SK-N-SH (cell line): Measurements from ENCODE around the gene LYSMD3. TPM values are rescaled to one million over a fixed set of nuclear protein-coding genes. Genes with fewer than 3 reads are reported as not detected.

Source experiments
- CTCF ChIA-PET: fragments of 300-600, 350-600 bp; formaldehyde crosslinking; extraction: SDS; loops from one replicate; lab custom pipeline; 2021; lab: Yijun Ruan, JAX
- POLR2A ChIA-PET: fragments of 350-600 bp; sonication (Branson Sonifier 250); formaldehyde crosslinking; extraction: SDS; loops from one replicate; lab custom pipeline; 2020; ENCODE audit warnings: antibody characterized with exemption, inconsistent platforms; lab: Yijun Ruan, JAX
- DNase-seq: peaks from one replicate; pipeline ENCODE4 v3.0.0; 2012
- H2AFZ ChIP-seq: fragments of 200-600 bp; sonication (generic); 2 replicates; pipeline ENCODE4 v1.8.1; 2016; ENCODE audit warnings: antibody characterized with exemption, mild to moderate bottlenecking, low read depth
- H3F3A ChIP-seq: fragments of 200-600 bp; sonication (generic); replicated peaks from 2 replicates; pipeline ENCODE3; 2016; ENCODE audit warnings: antibody characterized with exemption, mild to moderate bottlenecking; ENCODE audit not compliant: insufficient read depth
- H3K27ac ChIP-seq, 2 experiments: fragments of 200-500 bp in 1 of 2; fragments of 200-600 bp in 1 of 2; sonication (Bioruptor generic) in 1 of 2; sonication (generic), shearing (Covaris generic) in 1 of 2; 2 replicates each; pipeline versions ENCODE4 v1.5.1 to v1.6.1; 2014 to 2016; ENCODE audit warnings: low read depth in 2 of 2, inconsistent platforms in 1 of 2, low read length in 1 of 2, mild to moderate bottlenecking in 1 of 2, mixed read lengths in 1 of 2
- H3K27me3 ChIP-seq: fragments of 200-600 bp; sonication (generic), shearing (Covaris generic); 2 replicates; pipeline ENCODE4 v1.6.1; 2016; ENCODE audit warnings: mixed run types; ENCODE audit not compliant: insufficient read depth
- H3K36me3 ChIP-seq, 2 experiments: fragments of 200-500 bp in 1 of 2; fragments of 200-600 bp in 1 of 2; sonication (Bioruptor generic) in 1 of 2; sonication (generic) in 1 of 2; replicated peaks in 1 of 2; 2 replicates each; pipeline versions ENCODE3 to v1.5.1; 2014 to 2016; ENCODE audit warnings: low read length in 1 of 2, mild to moderate bottlenecking in 1 of 2; ENCODE audit not compliant: insufficient read depth in 2 of 2, control insufficient read depth in 1 of 2
- H3K4me1 ChIP-seq, 2 experiments: fragments of 200-500 bp in 1 of 2; fragments of 200-600 bp in 1 of 2; sonication (Bioruptor generic) in 1 of 2; sonication (generic), shearing (Covaris generic) in 1 of 2; 2 replicates each; pipeline versions ENCODE4 v1.5.1 to v1.6.1; 2014 to 2016; ENCODE audit warnings: low read depth in 1 of 2, low read length in 1 of 2, mixed run types in 1 of 2; ENCODE audit not compliant: insufficient read depth in 2 of 2, control insufficient read depth in 1 of 2
- H3K4me2 ChIP-seq: fragments of 200-600 bp; sonication (generic), shearing (Covaris generic); 2 replicates; pipeline ENCODE4 v1.6.1; 2017; ENCODE audit warnings: mixed run types
- H3K4me3 ChIP-seq, 2 experiments: fragments of 200-500 bp in 1 of 2; fragments of 200-600 bp in 1 of 2; sonication (Bioruptor generic) in 1 of 2; sonication (generic), shearing (Covaris generic) in 1 of 2; 2 replicates each; pipeline versions ENCODE4 v1.5.1 to v1.8.1; 2014 to 2016; ENCODE audit warnings: low read depth in 2 of 2, inconsistent platforms in 1 of 2, low read length in 1 of 2, mild to moderate bottlenecking in 1 of 2, mixed read lengths in 1 of 2, moderate library complexity in 1 of 2
- H3K79me2 ChIP-seq: fragments of 200-600 bp; sonication (generic); 2 replicates; pipeline ENCODE4 v1.8.1; 2017; ENCODE audit warnings: mild to moderate bottlenecking; ENCODE audit not compliant: insufficient read depth
- H3K9ac ChIP-seq: fragments of 200-600 bp; sonication (generic); 2 replicates; pipeline ENCODE4 v1.6.1; 2017; ENCODE audit warnings: mixed run types
- H3K9me2 ChIP-seq: fragments of 200-600 bp; sonication (generic); 2 replicates; pipeline ENCODE4 v1.6.1; 2017; ENCODE audit warnings: mixed run types
- H3K9me3 ChIP-seq: fragments of 200-600 bp; sonication (generic); 2 replicates; pipeline ENCODE4 v1.6.1; 2017; ENCODE audit warnings: mixed run types, mild to moderate bottlenecking, moderate library complexity
- H4K20me1 ChIP-seq: fragments of 200-600 bp; sonication (generic); 2 replicates; pipeline ENCODE4 v1.6.1; 2017; ENCODE audit warnings: mild to moderate bottlenecking, mixed run types; ENCODE audit not compliant: insufficient read depth
- CHD2 ChIP-seq: fragments of 150-350 bp; IDR thresholded peaks from 2 replicates; pipeline ENCODE4 v1.6.1; 2018; ENCODE audit warnings: low read length; ENCODE audit not compliant: partially characterized antibody
- ELF1 ChIP-seq: IDR thresholded peaks from 2 replicates; pipeline ENCODE4 v1.4.0; 2012
- EP300 ChIP-seq, 2 experiments: IDR thresholded peaks; 2 replicates each; pipeline versions ENCODE4 v1.4.0 to v1.6.1; 2012; ENCODE audit warnings: borderline replicate concordance in 1 of 2, low read depth in 1 of 2, low read length in 1 of 2
- FOXJ3 ChIP-seq: sonication (generic); formaldehyde crosslinking; IDR thresholded peaks from 2 replicates; pipeline ENCODE4 v1.5.1; 2020; ENCODE audit warnings: mild to moderate bottlenecking, missing genetic modification reagents
- FOXM1 ChIP-seq: IDR thresholded peaks from 2 replicates; pipeline ENCODE4 v1.4.0; 2012; ENCODE audit warnings: low read depth, mild to moderate bottlenecking
- GABPA ChIP-seq: IDR thresholded peaks from 2 replicates; pipeline ENCODE4 v1.4.0; 2012; ENCODE audit warnings: low read depth, mild to moderate bottlenecking
- GATA2 ChIP-seq: sonication (generic); formaldehyde crosslinking; IDR thresholded peaks from 2 replicates; pipeline ENCODE4 v1.5.0; 2020; ENCODE audit warnings: mild to moderate bottlenecking, missing genetic modification reagents
- JUND ChIP-seq: IDR thresholded peaks from 2 replicates; pipeline ENCODE4 v1.4.0; 2012
- NFIC ChIP-seq: IDR thresholded peaks from 2 replicates; pipeline ENCODE4 v1.4.0; 2012; ENCODE audit warnings: borderline replicate concordance
- NRF1 ChIP-seq: IDR thresholded peaks from 2 replicates; pipeline ENCODE4 v1.6.1; 2012; ENCODE audit warnings: low read depth, mild to moderate bottlenecking, low read length
- POLR2AphosphoS5 ChIP-seq: IDR thresholded peaks from 2 replicates; pipeline ENCODE4 v1.6.1; 2012; ENCODE audit warnings: low read depth, low read length
- RAD21 ChIP-seq: IDR thresholded peaks from 2 replicates; pipeline ENCODE4 v1.6.1; 2012; ENCODE audit warnings: mild to moderate bottlenecking, low read length
- RXRA ChIP-seq: IDR thresholded peaks from 2 replicates; pipeline ENCODE4 v1.4.0; 2012; ENCODE audit warnings: low read depth, mild to moderate bottlenecking, borderline replicate concordance
- TCF12 ChIP-seq: IDR thresholded peaks from 2 replicates; pipeline ENCODE4 v1.4.0; 2012
- WGBS: methylation state at CpG from one replicate; pipeline ENCODE4 v1.1.6; 2017; ENCODE audit warnings: low lambda C conversion rate; 5-methylcytosine and 5-hydroxymethylcytosine counted together
- polyA plus RNA-seq, 3 experiments: library from polyadenylated mRNA; depleted of rRNA; stranded (reverse); fragments of >200 nt; gene quantifications; 2 replicates each; pipeline ENCODE4 v1.2.3, GENCODE V29; 2012
- TF ChIP-seq, protein P1 (sequence below): IDR thresholded peaks from 2 replicates; pipeline ENCODE4 v1.6.1; 2012; ENCODE audit warnings: mild to moderate bottlenecking, low read depth, low read length, moderate library complexity
- TF ChIP-seq, protein P2 (sequence below): fragments of 150-350 bp; IDR thresholded peaks from 2 replicates; pipeline ENCODE4 v1.6.1; 2016; ENCODE audit warnings: mild to moderate bottlenecking, low read depth, low read length
- TF ChIP-seq, protein P3 (sequence below): fragments of 150-350 bp; IDR thresholded peaks from 2 replicates; pipeline ENCODE4 v1.6.1; 2017; ENCODE audit warnings: antibody characterized with exemption, low read length, low read depth, borderline replicate concordance

Gene LYSMD3
- polyA plus RNA-seq, 1 of the 3 experiments (the other 2 are of a cell fraction) = 6.7 TPM

DNA sequence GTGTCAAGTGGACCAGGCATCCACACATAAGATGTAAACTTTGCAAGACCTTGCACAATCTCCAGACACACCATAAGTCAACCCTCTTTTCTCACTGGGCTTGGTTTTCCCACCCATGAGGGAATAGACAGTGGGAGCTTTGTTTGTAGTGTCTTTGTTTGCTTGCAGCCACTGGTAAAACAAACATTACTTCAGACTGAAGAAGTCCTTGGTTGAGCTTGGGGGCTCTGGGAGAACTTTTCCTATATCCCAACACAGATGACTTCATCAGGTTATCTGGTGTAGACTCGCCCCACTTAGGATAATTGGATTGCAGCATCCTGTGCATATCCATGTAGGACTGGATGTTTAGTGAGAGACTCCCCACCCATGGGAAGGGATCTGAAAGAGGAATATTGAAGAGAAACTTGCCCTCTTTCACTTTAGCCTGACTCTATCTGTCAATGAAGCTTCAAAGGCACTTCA is 17.7 kb upstream of the LYSMD3 start:
- H2AFZ ChIP-seq = no peak overlapping the region

DNA sequence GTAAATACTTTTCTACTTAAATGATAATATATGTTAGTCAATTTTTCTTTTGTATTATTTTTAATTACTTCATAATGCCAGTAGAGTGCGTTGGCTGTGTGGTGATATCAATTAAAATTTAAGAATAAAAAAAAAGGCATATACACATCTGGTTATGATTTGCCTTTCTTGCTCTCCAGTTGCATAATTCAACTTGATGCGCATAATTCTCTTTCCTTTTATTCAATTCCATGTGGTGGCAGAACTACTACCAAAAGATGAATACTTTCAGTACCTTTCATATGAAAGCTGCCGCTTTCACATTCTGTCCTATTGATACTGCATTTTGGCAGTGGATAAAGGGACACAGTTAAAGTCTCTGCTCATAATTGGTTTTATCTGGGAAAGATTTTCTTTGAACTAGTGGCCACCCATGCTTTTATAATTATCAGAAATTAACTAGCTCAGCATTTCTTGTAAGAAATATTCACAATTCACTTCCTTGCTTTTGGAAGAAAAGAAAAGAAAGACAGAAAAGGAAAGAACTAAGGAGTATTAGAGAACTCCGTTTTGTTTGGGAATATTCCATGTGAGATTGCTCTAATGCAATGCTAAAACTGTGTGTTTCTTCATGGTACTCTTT is 16.9 kb upstream of the LYSMD3 start:
- H3K79me2 ChIP-seq = no peaks in the 10 kb centered on the region
- WGBS = 55% methylated on average over 4 of the region's 4 CpGs
- no peak overlapping the region for H3K27ac ChIP-seq
- no peaks in the 10 kb centered on the region for H3K9me3 ChIP-seq
- no peaks in the 10 kb centered on the region for H3F3A ChIP-seq
- POLR2A ChIA-PET = no interaction called here
- no peak overlapping the region for H3K9ac ChIP-seq
- H3K27me3 ChIP-seq = no peaks in the 10 kb centered on the region
- H3K4me1 ChIP-seq = peaks cover 0 to 2% of the 10 kb centered on the region in 2 experiments; a peak in 2 of 4 replicates
- H3K9me2 ChIP-seq = no peaks in the 10 kb centered on the region
- H3K4me3 ChIP-seq = no peak overlapping the region
- TF ChIP-seq RAD21 = no peak
- TF ChIP-seq TCF12 = no peak
- no peak for TF ChIP-seq FOXM1
- no peak for TF ChIP-seq FOXJ3 (CRISPR knock-in tag)
- TF ChIP-seq, protein P1, sequence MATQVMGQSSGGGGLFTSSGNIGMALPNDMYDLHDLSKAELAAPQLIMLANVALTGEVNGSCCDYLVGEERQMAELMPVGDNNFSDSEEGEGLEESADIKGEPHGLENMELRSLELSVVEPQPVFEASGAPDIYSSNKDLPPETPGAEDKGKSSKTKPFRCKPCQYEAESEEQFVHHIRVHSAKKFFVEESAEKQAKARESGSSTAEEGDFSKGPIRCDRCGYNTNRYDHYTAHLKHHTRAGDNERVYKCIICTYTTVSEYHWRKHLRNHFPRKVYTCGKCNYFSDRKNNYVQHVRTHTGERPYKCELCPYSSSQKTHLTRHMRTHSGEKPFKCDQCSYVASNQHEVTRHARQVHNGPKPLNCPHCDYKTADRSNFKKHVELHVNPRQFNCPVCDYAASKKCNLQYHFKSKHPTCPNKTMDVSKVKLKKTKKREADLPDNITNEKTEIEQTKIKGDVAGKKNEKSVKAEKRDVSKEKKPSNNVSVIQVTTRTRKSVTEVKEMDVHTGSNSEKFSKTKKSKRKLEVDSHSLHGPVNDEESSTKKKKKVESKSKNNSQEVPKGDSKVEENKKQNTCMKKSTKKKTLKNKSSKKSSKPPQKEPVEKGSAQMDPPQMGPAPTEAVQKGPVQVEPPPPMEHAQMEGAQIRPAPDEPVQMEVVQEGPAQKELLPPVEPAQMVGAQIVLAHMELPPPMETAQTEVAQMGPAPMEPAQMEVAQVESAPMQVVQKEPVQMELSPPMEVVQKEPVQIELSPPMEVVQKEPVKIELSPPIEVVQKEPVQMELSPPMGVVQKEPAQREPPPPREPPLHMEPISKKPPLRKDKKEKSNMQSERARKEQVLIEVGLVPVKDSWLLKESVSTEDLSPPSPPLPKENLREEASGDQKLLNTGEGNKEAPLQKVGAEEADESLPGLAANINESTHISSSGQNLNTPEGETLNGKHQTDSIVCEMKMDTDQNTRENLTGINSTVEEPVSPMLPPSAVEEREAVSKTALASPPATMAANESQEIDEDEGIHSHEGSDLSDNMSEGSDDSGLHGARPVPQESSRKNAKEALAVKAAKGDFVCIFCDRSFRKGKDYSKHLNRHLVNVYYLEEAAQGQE = no peak
- no peak for TF ChIP-seq GABPA
- no peak for TF ChIP-seq ELF1
- TF ChIP-seq, protein P2, sequence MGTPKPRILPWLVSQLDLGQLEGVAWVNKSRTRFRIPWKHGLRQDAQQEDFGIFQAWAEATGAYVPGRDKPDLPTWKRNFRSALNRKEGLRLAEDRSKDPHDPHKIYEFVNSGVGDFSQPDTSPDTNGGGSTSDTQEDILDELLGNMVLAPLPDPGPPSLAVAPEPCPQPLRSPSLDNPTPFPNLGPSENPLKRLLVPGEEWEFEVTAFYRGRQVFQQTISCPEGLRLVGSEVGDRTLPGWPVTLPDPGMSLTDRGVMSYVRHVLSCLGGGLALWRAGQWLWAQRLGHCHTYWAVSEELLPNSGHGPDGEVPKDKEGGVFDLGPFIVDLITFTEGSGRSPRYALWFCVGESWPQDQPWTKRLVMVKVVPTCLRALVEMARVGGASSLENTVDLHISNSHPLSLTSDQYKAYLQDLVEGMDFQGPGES = no peak
- TF ChIP-seq, all 33 proteins: peak for 0
- Histone ChIP-seq H3K4me2 (no peak overlapping the region), H2AFZ (no peak overlapping the region), H4K20me1 (no peaks in the 10 kb centered on the region), H3K36me3 (no peaks in the 10 kb centered on the region)
- CTCF ChIA-PET = interaction anchor here (0.7 to 1.6 kb wide), 4 partner anchors 16 to 704 kb away, joined by 3 to 6 read pairs (median 4); no protein-coding TSS in a partner anchor
- DNase-seq = no peak

More for the DNA sequence above, 17.7 kb upstream of the LYSMD3 start:
- H3K4me2 ChIP-seq = no peak overlapping the region
- DNase-seq = no peak
- CTCF ChIA-PET = interaction anchor here (0.8 to 1.4 kb wide), 3 partner anchors 9 to 385 kb away, joined by 3 to 5 read pairs (median 3); no protein-coding TSS in a partner anchor
- no peaks in the 10 kb centered on the region for H3K9me2 ChIP-seq
- no peaks in the 10 kb centered on the region for H3K79me2 ChIP-seq
- peaks cover 0 to 2% of the 10 kb centered on the region in 2 experiments; a peak in 2 of 4 replicates for H3K4me1 ChIP-seq
- no peaks in the 10 kb centered on the region for H4K20me1 ChIP-seq
- H3K27me3 ChIP-seq = no peaks in the 10 kb centered on the region
- no peaks in the 10 kb centered on the region for H3K36me3 ChIP-seq
- no peaks in the 10 kb centered on the region for H3K9me3 ChIP-seq
- POLR2A ChIA-PET = no interaction called here
- no peak overlapping the region for H3K27ac ChIP-seq
- H3K4me3 ChIP-seq = no peak overlapping the region
- 50% methylated on average over 1 of the region's 1 CpG for WGBS
- no peak overlapping the region for H3K9ac ChIP-seq
- TF ChIP-seq, protein P2 = no peak
- TF ChIP-seq JUND (no peak), ELF1 (no peak), RXRA (no peak), CHD2 (no peak), NRF1 (no peak), NFIC (no peak), POLR2AphosphoS5 (no peak), GATA2 (CRISPR knock-in tag) (no peak), FOXM1 (no peak), EP300 (IDR thresholded peaks at IDR 0.05; ENCODE audit: borderline replicate concordance in 1 of 2, low read depth in 1 of 2, low read length in 1 of 2) (no peak)
- TF ChIP-seq, protein P3, sequence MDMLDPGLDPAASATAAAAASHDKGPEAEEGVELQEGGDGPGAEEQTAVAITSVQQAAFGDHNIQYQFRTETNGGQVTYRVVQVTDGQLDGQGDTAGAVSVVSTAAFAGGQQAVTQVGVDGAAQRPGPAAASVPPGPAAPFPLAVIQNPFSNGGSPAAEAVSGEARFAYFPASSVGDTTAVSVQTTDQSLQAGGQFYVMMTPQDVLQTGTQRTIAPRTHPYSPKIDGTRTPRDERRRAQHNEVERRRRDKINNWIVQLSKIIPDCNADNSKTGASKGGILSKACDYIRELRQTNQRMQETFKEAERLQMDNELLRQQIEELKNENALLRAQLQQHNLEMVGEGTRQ = no peak
- TF ChIP-seq, all 33 proteins: peak for 0
- H3F3A ChIP-seq = no peaks in the 10 kb centered on the region
